Small intestine (tissue), 7 donors: ENCODE data around the gene ANKRD50. TPM values are rescaled to one million over a fixed set of nuclear protein-coding genes. Genes with fewer than 3 reads are reported as not detected.

Source experiments
- DNase-seq, 2 donors: peaks; one replicate each; pipeline versions ENCODE4 v3.0.0 to v3.0.0-alpha.2; 2013
- FAIRE-seq: peaks from 2 replicates; lab custom pipeline; 2012; peaks lifted over from hg19 to GRCh38; lab: Jason Lieb, UNC
- H3K27ac ChIP-seq, 3 donors: one replicate each; pipeline ENCODE4 v1.5.1; 2013; ENCODE audit warnings: low read length in 2 of 3, mild to moderate bottlenecking in 2 of 3, control low read depth in 1 of 3, inconsistent platforms in 1 of 3, low read depth in 1 of 3, moderate library complexity in 1 of 3
- H3K27me3 ChIP-seq, 3 donors: one replicate each; pipeline ENCODE4 v1.6.1; 2013; ENCODE audit warnings: low read length in 3 of 3, inconsistent platforms in 1 of 3; ENCODE audit not compliant: control insufficient read depth in 3 of 3, insufficient read depth in 3 of 3
- H3K36me3 ChIP-seq, 3 donors: one replicate each; pipeline ENCODE4 v1.6.1; 2013; ENCODE audit warnings: low read length in 3 of 3, inconsistent platforms in 1 of 3, low read depth in 1 of 3, mild to moderate bottlenecking in 1 of 3, moderate library complexity in 1 of 3; ENCODE audit not compliant: control insufficient read depth in 3 of 3, insufficient read depth in 2 of 3
- H3K4me1 ChIP-seq, 3 donors: one replicate each; pipeline ENCODE4 v1.6.1; 2013; ENCODE audit warnings: low read length in 2 of 3, inconsistent platforms in 1 of 3, low read depth in 1 of 3, mild to moderate bottlenecking in 1 of 3, moderate library complexity in 1 of 3; ENCODE audit not compliant: control insufficient read depth in 3 of 3, insufficient read depth in 2 of 3
- H3K4me3 ChIP-seq, 3 donors: one replicate each; pipeline ENCODE4 v1.5.1; 2013; ENCODE audit warnings: low read length in 3 of 3, control low read depth in 1 of 3, inconsistent platforms in 1 of 3, low read depth in 1 of 3, mild to moderate bottlenecking in 1 of 3, moderate library complexity in 1 of 3
- H3K9me3 ChIP-seq, 2 donors: one replicate each; pipeline ENCODE4 v1.6.1; 2013; ENCODE audit warnings: low read depth in 1 of 2, low read length in 1 of 2; ENCODE audit not compliant: control insufficient read depth in 2 of 2, insufficient read depth in 1 of 2
- WGBS, 3 donors: extraction: QIAGEN DNeasy Blood & Tissue Kit; methylation state at CpG; one replicate each; pipeline ENCODE4 v1.1.7; 2013; 5-methylcytosine and 5-hydroxymethylcytosine counted together
- polyA plus RNA-seq, 4 donors: library from polyadenylated mRNA; stranded (reverse) in 3 of 4; unstranded in 1 of 4; fragments of 200-250 nt in 3 of 4; fragments of 120-200 nt in 1 of 4; gene quantifications; one replicate each; pipeline versions ENCODE4 v1.2.1 to v1.2.3, GENCODE V29; 2013
- donor health status: healthy with polysubstance abuse.
- donor health status: control.
- donor health status: control.
- donor health status: Bipolar disorder and iron deficiency.
- donor health status: healthy.

Gene ANKRD50
- polyA plus RNA-seq, 4 donors: 1.6 to 15.5 (median 2.3) TPM

DNA sequence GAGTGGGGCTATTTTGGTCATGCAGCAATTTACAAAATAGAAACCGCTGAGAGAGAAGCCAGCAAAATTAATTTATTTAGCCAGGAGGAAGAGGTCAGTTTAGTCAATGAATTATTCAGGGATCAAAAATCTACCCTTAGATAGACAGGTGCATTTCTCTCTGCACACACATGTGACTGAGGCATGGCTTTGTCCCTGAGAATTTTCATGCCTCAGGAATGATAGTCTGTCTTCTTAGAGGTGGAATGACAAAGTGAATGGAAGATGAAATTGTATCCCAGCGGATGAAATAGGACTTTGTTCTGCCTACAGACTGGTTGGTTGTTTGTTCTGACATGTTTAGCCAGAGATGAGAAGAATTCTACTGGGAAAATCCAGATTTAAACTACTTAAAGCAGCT, 46.0 kb downstream of the ANKRD50 start:
- Histone ChIP-seq H3K9me3 (no peaks in the 10 kb centered on the region), H3K4me3 (no peak overlapping the region), H3K27ac (no peak overlapping the region), H3K36me3 (peaks cover 0 to 10% (median 1%) of the 10 kb centered on the region in 3 donors), H3K4me1 (no peaks in the 10 kb centered on the region), H3K27me3 (no peaks in the 10 kb centered on the region)
- DNase-seq (no peak), FAIRE-seq (no peak)
- 81 to 86% (median 83%) methylated on average over 2 of the region's 2 CpGs for WGBS, 3 donors

DNA sequence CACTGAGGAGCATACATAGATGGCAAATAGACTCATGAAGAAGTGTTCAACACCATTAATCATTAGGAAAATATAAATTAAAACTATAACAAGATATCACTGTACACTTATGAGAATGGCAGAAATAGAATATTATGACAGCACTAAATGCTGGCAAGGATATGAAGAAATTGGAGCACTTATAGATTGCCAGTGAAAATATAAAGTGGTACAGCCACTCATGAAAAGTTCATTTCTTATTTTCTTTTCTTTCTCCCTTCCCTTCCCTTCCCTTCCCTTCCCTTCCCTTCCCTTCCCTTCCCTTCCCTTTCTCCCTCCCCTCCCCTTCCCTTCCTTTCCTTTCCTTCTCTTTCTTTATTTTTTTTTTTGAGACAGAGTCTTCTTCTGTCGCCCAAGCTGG, 53.7 kb downstream of the ANKRD50 start:
- no peak for FAIRE-seq

DNA sequence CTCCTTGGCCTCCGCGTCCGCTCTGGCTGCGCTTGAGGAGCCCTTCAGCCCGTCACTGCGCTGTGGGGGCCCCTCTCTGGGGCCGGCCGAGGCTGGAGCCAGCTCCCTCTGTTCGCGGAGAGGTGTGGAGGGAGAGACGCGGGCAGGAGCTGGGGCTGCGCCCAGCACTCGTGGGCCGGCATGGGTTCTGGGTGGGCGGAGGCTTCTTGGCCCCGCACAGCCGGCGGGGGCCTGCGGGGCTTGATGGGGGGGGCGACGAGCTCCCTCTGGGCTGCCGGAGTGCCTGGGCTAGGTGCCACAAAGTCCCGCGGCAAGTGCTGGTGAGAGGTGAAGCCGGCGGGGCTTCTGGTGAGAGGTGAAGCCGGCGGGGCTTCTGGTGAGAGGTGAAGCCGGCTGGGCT, 61.9 kb downstream of the ANKRD50 start:
- H3K27me3 ChIP-seq: no peaks in the 10 kb centered on the region
- FAIRE-seq: no peak

More for the DNA sequence above, 53.7 kb downstream of the ANKRD50 start:
- no peaks in the 10 kb centered on the region for H3K4me1 ChIP-seq
- no peaks in the 10 kb centered on the region for H3K36me3 ChIP-seq
- H3K27ac ChIP-seq: no peak overlapping the region
- no peak for DNase-seq
- H3K27me3 ChIP-seq: no peaks in the 10 kb centered on the region
- H3K4me3 ChIP-seq: no peak overlapping the region
- WGBS, 3 donors: 90 to 100% (median 90%) methylated on average over 1 of the region's 1 CpG
- H3K9me3 ChIP-seq: no peaks in the 10 kb centered on the region

DNA sequence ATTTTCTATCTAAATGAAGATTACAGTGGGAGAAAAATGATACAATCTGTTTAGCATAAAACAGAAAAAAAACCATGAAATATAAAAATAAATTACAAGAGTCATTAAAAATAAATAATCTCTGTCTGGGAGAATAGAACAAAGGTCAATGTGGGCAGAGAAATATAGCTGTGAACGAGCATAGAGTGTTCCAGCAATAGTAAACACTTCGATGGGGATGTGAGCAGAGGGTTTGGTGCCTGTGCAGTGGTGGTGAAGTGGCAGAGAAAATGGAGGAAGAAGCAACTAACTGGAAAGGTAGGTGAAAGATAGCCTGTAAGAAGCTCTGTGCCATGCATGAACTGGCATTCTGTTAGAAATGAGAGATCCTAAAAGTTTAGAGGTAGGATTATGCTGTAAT, 64.9 kb downstream of the ANKRD50 start:
- no peak overlapping the region for H3K27ac ChIP-seq
- no peaks in the 10 kb centered on the region for H3K9me3 ChIP-seq
- H3K4me1 ChIP-seq: peaks cover 0 to 3% (median 0%) of the 10 kb centered on the region in 3 donors
- DNase-seq (peak in 1 of 2 donors; percentile 1), FAIRE-seq (no peak)
- H3K36me3 ChIP-seq: peaks cover 0 to 5% (median 0%) of the 10 kb centered on the region in 3 donors
- H3K27me3 ChIP-seq: no peaks in the 10 kb centered on the region
- WGBS, 3 donors: 4 to 28% (median 16%) methylated on average over 2 of the region's 2 CpGs
- no peak overlapping the region for H3K4me3 ChIP-seq

More for the DNA sequence above, 61.9 kb downstream of the ANKRD50 start:
- H3K27ac ChIP-seq: no peak overlapping the region
- H3K9me3 ChIP-seq: no peaks in the 10 kb centered on the region
- no peak overlapping the region for H3K4me3 ChIP-seq
- no peak for DNase-seq
- 96% methylated on average over 26 to 30 of the region's 30 CpGs for WGBS, 3 donors
- H3K4me1 ChIP-seq: peaks cover 0 to 3% (median 0%) of the 10 kb centered on the region in 3 donors
- H3K36me3 ChIP-seq: peaks cover 0 to 5% (median 0%) of the 10 kb centered on the region in 3 donors

DNA sequence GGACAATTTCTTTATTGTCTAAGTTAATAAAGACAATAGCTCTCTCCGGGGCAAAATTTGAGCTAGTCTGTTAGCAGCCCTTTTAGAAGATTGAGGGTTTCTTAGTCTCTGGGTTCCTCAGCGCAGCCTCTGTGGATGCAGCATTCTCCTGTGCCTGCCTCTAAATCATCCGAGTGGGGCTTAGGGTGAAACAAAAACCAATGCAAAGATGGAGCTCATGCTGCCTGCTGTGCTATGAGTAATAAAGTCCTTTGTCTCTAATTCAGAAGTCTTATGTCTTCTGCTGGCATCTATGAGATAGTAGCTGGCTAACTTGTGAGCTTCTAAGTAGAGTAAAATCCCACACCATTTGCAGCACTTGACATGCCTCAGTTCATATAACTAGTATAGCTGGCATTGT, 67.9 kb downstream of the ANKRD50 start:
- DNase-seq (no peak), FAIRE-seq (no peak)
- peaks cover 0 to 3% (median 0%) of the 10 kb centered on the region in 3 donors for H3K4me1 ChIP-seq
- H3K4me3 ChIP-seq: no peak overlapping the region
- H3K9me3 ChIP-seq: no peaks in the 10 kb centered on the region
- H3K27me3 ChIP-seq: no peaks in the 10 kb centered on the region
- H3K27ac ChIP-seq: no peak overlapping the region
- 94 to 97% (median 94%) methylated on average over 3 of the region's 3 CpGs for WGBS, 3 donors
- no peaks in the 10 kb centered on the region for H3K36me3 ChIP-seq

DNA sequence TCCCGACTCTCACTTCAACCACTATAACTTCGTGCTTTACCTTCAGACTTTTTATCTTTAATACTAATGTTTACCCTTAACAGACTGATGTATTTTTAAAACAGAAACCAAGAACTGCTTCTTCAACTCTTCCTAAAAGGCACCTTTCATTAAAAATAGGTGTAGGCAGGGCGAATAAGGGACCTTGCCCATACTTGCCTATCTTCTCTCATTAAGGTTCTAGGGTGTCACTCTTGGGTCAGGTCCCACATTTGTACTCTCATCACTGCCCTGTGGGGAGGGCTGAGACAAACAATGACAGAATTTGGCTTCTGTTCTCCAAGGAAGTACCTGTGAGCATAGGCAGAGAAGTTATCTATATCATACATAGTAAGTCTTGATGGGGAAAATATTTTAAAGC, 69.7 kb downstream of the ANKRD50 start:
- Histone ChIP-seq H3K9me3 (no peaks in the 10 kb centered on the region), H3K27ac (no peak overlapping the region), H3K36me3 (no peaks in the 10 kb centered on the region), H3K27me3 (no peaks in the 10 kb centered on the region), H3K4me1 (peaks cover 0 to 2% (median 0%) of the 10 kb centered on the region in 3 donors), H3K4me3 (no peak overlapping the region)
- no peak for FAIRE-seq
- 76 to 87% (median 83%) methylated on average over 3 of the region's 3 CpGs for WGBS, 3 donors
- DNase-seq: no peak

DNA sequence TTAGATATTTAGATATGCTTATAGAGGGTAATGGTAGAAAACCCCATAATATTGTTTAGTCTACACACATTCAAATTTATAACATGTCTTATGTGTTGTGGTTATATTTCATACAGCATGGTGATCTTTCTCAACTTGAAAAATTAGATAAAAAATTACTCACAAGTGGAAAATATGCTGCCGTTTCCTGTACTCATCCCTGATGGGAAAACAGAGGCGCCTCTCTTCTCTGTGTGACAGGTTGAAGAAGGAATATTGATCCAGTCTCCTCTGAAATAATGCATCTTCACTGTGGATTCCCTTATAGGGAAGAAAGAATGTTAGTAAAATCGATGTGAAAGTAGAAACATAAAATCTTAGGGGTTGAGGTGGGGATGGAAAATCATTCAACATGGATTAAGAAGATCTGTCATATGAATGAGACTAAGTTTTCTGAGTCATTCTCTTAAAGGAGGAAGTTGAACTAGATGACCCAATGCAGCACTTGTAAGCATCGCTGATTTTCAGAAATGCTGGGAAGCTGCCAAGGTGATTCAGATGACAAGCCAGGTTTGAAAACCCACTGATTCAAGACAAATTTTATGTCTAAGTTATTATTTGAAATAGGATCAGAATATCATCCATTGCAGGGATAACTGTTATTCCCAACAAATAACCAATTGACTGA, 70.7 kb downstream of the ANKRD50 start:
- no peaks in the 10 kb centered on the region for H3K36me3 ChIP-seq
- FAIRE-seq: no peak
- H3K4me1 ChIP-seq: no peaks in the 10 kb centered on the region
- no peak overlapping the region for H3K27ac ChIP-seq
- no peak for DNase-seq
- no peaks in the 10 kb centered on the region for H3K9me3 ChIP-seq
- no peak overlapping the region for H3K4me3 ChIP-seq
- no peaks in the 10 kb centered on the region for H3K27me3 ChIP-seq
- 59 to 74% (median 72%) methylated on average over 4 of the region's 4 CpGs for WGBS, 3 donors

DNA sequence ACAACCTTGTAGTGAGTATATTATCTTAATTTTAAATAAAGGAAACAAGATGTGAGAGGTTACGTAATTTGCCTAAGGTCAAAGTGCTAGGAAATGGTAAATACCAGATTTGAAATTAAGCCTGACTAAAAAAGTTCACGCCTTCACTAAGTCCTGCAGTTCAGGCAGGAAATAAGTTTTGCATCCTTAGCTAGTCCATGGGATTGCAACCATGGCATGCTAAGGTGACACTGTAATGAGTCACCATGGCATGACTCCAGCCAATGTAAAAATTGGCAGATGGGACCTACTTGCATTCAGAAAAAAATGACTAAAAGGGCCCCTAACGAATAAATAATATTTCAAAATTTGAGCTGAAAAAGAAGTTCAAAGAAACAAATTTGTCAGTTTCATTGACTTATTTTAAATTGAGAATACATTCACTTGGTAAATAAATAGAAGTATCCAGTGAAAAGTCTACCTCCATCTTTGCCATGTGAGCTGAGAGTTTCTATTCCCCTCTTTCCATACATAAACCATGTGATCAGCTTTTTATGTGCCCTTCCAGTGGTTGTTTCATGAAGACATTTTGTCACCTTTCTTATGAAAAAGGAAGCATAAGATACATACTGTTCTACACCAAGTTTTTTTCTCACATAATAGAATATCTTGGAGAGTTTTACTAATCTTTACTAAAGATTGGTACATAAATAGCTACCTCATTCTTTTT, 72.4 kb downstream of the ANKRD50 start:
- no peak overlapping the region for H3K4me3 ChIP-seq
- no peaks in the 10 kb centered on the region for H3K4me1 ChIP-seq
- no peaks in the 10 kb centered on the region for H3K36me3 ChIP-seq
- H3K9me3 ChIP-seq: no peaks in the 10 kb centered on the region
- 57 to 71% (median 68%) methylated on average over 3 of the region's 3 CpGs for WGBS, 3 donors
- FAIRE-seq: no peak
- H3K27me3 ChIP-seq: no peaks in the 10 kb centered on the region
- H3K27ac ChIP-seq: no peak overlapping the region
- peak in 1 of 2 donors; percentile 4 for DNase-seq
